Endothelial cell of coronary artery (primary cell): ENCODE results near the gene EPS8L1. TPM values are rescaled to one million over a fixed set of nuclear protein-coding genes. Genes with fewer than 3 reads are reported as not detected.

Source experiments
- total RNA-seq: library from RNA; depleted of rRNA; stranded (reverse); fragments of >200 nt; gene quantifications from 2 replicates; pipeline ENCODE4 v1.2.3, GENCODE V29; 2014

Gene EPS8L1
- 3.3 and 9.4 TPM in 2 replicates for total RNA-seq

DNA sequence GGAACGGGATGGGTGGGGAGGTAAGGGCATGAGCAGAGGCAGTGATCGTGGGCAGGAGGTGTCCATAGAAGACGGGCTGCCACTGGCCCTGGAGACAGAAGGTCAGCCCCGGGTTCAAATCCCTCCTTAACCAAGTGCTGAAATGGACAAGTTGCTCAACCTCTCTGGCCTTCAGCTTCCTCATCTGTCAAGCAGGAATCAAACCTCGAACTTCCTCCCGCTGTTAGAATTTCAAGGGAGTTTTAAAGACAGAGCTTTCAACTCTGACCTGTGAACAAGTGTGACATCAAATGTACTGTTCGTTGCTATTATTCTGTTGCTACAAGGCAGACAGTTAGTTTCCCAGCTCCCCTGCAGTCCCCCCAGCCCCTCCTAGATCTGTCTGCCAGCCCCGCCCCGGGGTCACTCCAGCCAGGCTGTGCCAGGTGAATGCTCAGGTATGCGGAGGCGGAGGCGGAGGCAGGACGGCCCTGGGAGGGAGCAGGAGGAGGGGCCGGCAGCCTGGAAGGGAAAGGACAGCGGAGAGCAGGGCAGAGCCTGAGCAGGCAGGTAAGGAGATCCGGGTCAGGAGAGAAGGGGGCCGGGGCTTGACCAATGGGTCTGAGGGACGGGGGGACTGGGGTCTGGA lies at the start of gene EPS8L1:
EPS8L1 (plus strand) TSS at position 499 of the 628 bp plus-strand sequence. CDS start 576 bp downstream, outside the sequence.

DNA sequence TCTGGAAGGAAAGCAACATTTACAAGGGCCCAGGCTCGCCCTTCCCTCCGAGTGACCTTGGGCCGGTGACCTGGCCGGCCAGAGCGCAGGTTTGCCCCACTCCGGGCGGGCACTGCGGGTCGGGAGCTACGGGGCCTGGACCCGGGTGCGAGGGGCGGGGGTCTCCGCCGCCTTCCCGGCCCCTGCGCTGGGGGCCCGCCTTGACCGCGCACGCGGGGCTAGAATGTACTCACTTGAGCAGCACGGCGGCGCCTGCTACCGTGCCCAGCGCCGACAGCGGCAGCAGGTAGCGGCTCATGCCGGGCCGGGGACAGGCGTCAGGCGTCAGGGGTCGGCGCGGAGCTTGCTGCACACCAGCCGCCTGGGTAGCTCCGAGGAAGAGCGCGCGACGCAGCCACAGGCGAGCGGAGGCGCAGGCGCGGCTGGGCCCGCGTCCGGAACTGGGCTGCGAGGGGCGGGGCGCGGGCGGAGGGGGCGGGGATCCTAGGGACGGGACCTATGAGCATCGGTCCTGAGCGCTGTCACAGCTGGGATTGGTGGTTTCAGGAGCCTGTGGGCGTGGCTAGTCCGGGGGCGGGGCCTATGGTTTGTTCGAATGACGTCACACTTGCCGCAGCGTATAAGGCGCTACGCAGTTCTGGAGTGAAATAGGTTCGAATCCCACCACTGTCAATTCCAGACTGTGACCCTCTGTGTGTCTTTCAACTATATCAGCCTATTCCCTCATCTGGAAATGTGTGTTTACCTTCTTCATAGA lies 12.8 kb upstream of the EPS8L1 start, which contains the start of gene RDH13:
RDH13 (minus strand) TSS at position 414 of the 757 bp plus-strand sequence; CDS start at position 298, 116 bp downstream.

GRCh38 chr19:55116859-55117662 lies 41.4 kb downstream of the EPS8L1 start, which contains the start of gene PPP1R12C:
TSS of gene PPP1R12C (minus strand) at chr19:55117637. CDS start at chr19:55117543, 94 bp downstream.

Other genes with a start within 250 kb of the EPS8L1 start
- not detected in 2 replicates for gene KIR2DS4, start 243.2 kb upstream of the EPS8L1 start, total RNA-seq
- not detected in 2 replicates for gene KIR3DL2, start 225.4 kb upstream of the EPS8L1 start, total RNA-seq
- not detected in 2 replicates for gene FCAR, start 201.6 kb upstream of the EPS8L1 start, total RNA-seq
- gene NCR1, start 169.7 kb upstream of the EPS8L1 start, total RNA-seq: not detected in 2 replicates
- not detected in 2 replicates for gene NLRP7, start 128.3 kb upstream of the EPS8L1 start, total RNA-seq
- gene NLRP2, start 109.5 kb upstream of the EPS8L1 start, total RNA-seq: 0.27 and 0.28 TPM in 2 replicates
- not detected in 2 replicates for gene GP6, start 37.6 kb upstream of the EPS8L1 start, total RNA-seq
- 8.8 and 12.7 TPM in 2 replicates for gene RDH13, start 12.7 kb upstream of the EPS8L1 start, total RNA-seq
- 33.6 and 40.1 TPM in 2 replicates for gene PPP1R12C, start 41.8 kb downstream of the EPS8L1 start, total RNA-seq
- gene TNNT1, start 73.3 kb downstream of the EPS8L1 start, total RNA-seq: 2.2 and 2.4 TPM in 2 replicates
- gene TNNI3, start 81.9 kb downstream of the EPS8L1 start, total RNA-seq: not detected in 2 replicates
- 0.27 and 0.47 TPM in 2 replicates for gene DNAAF3, start 90.7 kb downstream of the EPS8L1 start, total RNA-seq
- not detected in 2 replicates for gene SYT5, start 104.4 kb downstream of the EPS8L1 start, total RNA-seq
- gene PTPRH, start 133.6 kb downstream of the EPS8L1 start, total RNA-seq: 0.63 and 1.3 TPM in 2 replicates
- gene TMEM86B, start 152.9 kb downstream of the EPS8L1 start, total RNA-seq: 0.72 and 1.1 TPM in 2 replicates
- gene PPP6R1, start 183.1 kb downstream of the EPS8L1 start, total RNA-seq: 28.2 and 32.9 TPM in 2 replicates
- 23.2 and 27.4 TPM in 2 replicates for gene HSPBP1, start 204.2 kb downstream of the EPS8L1 start, total RNA-seq
- 0.36 and 2.0 TPM in 2 replicates for gene BRSK1, start 208.1 kb downstream of the EPS8L1 start, total RNA-seq
- gene TMEM150B, start 249.5 kb downstream of the EPS8L1 start, total RNA-seq: not detected in 2 replicates